ENCODE measurements around the gene PRELID2.

PRELID2 gene

DNA sequence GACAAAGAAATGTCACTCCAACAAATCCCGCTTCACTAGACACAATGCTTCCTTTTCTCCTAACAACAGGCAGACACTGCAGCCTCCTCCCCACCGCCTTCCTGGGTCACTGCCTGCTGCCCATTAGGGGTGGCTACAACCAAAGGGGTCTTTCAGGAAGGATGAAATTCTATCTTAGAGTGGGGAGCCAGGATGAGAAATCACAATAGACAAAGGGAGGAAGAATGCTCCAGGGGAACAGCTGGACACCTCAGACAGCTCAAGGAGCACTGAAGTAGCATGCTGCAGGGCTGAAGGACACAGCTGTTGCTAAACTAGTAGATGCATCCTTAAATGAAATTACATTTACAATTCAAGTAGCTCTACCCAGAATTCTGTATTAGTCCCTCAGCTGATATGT is 54.2 kb downstream of the PRELID2 start:
- Histone ChIP-seq H3K9me3 (no peaks in the 10 kb centered on the region), H3K4me3 (no peak overlapping the region), H3K4me1 (peaks cover 0 to 13% (median 0%) of the 10 kb centered on the region in 4 donors), H3K36me3 (peaks cover 6 to 14% (median 11%) of the 10 kb centered on the region in 3 donors), H3K27me3 (no peaks in the 10 kb centered on the region), H3K27ac (no peak overlapping the region)
- no peak for DNase-seq
- intact Hi-C loops (cut with DNase I; ENCODE audit: low total_unique reads): no loop called here
- TF ChIP-seq, protein P1, sequence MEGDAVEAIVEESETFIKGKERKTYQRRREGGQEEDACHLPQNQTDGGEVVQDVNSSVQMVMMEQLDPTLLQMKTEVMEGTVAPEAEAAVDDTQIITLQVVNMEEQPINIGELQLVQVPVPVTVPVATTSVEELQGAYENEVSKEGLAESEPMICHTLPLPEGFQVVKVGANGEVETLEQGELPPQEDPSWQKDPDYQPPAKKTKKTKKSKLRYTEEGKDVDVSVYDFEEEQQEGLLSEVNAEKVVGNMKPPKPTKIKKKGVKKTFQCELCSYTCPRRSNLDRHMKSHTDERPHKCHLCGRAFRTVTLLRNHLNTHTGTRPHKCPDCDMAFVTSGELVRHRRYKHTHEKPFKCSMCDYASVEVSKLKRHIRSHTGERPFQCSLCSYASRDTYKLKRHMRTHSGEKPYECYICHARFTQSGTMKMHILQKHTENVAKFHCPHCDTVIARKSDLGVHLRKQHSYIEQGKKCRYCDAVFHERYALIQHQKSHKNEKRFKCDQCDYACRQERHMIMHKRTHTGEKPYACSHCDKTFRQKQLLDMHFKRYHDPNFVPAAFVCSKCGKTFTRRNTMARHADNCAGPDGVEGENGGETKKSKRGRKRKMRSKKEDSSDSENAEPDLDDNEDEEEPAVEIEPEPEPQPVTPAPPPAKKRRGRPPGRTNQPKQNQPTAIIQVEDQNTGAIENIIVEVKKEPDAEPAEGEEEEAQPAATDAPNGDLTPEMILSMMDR (IDR thresholded peaks at IDR 0.05): no peak

DNA sequence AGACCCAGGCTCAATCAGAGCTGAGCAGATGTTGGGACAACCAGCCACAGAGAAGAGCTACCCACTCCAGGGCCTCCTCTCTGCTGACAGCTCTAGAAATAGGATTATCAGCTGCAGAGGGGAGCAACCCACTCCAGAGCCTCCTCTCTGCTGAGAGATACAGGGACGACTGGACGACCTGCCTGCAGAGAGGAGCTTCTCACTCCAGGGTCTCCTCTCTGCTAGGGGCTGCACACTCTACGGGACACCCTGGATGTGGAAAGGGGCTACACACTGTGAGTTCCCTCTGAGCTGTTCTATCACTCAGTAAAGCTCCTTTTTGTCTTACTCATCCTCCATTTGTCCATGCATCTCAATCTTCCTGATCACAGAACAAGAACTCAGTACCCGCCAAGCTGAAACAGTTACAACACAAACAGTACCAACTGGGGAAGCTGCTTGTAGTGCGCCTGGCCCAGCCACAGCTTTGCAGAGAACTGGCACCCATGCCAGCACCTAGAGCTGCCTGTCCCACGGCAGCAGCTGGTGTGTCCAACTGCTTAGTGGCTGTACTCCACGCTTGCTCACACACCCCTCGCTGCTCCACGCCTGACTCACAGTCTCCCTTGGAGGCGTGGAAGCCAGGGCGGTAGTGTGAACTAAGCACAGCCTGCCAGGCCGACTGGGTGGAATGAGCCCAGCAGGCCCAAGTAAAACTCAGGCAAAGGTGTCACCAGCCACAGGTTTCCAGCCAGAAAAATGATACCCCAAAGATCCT is 56.8 kb downstream of the PRELID2 start:
- no peaks in the 10 kb centered on the region for H3K27me3 ChIP-seq
- peak; percentile 19 to 83 for DNase-seq
- TF ChIP-seq, protein P1 (IDR thresholded peaks at IDR 0.05): no peak
- intact Hi-C loops (cut with DNase I; ENCODE audit: low total_unique reads): no loop called here
- peaks cover 6 to 15% (median 14%) of the 10 kb centered on the region in 3 donors for H3K36me3 ChIP-seq
- H3K27ac ChIP-seq: peak overlapping the region in 1 of 2 donors; percentile 10
- peaks cover 0 to 23% (median 0%) of the 10 kb centered on the region in 4 donors for H3K4me1 ChIP-seq
- H3K4me3 ChIP-seq: no peak overlapping the region
- no peaks in the 10 kb centered on the region for H3K9me3 ChIP-seq

DNA sequence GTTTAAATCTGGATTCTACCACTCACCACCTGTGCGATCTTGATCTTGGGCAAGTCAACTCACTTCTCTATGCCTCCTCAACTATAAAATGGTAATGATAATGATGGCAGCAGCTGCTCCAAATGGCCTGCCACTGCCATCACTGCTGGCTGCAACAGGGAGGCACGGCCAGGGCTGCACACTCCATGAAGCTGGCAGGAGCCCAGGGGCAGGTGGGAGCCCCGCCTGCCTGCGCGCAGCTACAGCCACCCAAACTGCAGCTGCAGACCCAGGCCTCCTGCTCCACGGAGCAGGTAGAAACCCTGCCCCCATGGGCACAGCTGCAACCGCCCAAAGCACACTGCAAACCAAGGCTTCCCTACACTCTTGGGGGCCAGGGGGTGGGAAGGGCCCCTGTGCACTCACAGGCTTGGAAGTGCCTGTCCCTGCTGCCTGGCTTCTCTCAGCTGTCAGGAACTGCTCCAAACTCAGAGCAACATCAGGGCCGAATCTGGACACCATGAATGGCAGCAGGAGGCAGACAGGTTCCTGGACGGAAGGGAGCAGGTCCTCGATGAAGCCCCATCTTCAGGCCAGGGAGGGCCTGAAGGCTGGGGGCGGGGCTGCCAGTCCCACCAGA is 57.6 kb downstream of the PRELID2 start:
- TF ChIP-seq, protein P1 (IDR thresholded peaks at IDR 0.05): no peak
- no peak for DNase-seq
- Histone ChIP-seq H3K27ac (no peak overlapping the region), H3K4me3 (no peak overlapping the region), H3K9me3 (no peaks in the 10 kb centered on the region), H3K36me3 (peaks cover 0 to 14% (median 9%) of the 10 kb centered on the region in 3 donors), H3K27me3 (no peaks in the 10 kb centered on the region), H3K4me1 (peaks cover 0 to 23% (median 0%) of the 10 kb centered on the region in 4 donors)
- intact Hi-C loops (cut with DNase I; ENCODE audit: low total_unique reads): no loop called here

DNA sequence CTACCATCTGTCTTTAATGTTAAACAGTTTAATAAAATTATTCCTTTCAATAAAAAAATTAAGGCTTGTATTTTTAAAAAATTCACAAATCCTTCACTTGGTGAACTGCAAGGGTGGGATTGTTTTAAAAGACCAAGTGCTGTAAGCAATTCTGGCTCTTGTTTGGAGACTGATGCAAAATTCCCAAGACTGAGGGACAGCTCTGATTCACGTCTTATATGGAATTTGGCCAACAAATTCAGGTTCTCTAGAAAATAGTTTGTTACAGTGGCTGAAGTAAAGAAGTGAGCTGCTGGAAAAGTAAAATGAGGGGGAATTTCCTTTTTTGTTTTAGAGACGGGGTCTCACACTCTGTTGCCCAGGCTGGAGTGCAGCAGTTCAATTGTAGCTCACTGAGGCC is 58.3 kb downstream of the PRELID2 start:
- no peak overlapping the region for H3K4me3 ChIP-seq
- TF ChIP-seq, protein P1 (IDR thresholded peaks at IDR 0.05): no peak
- peak overlapping the region in 1 of 2 donors; percentile 33 for H3K27ac ChIP-seq
- DNase-seq: no peak
- intact Hi-C loops (cut with DNase I; ENCODE audit: low total_unique reads): no loop called here
- H3K9me3 ChIP-seq: no peaks in the 10 kb centered on the region
- H3K4me1 ChIP-seq: peaks cover 0 to 23% (median 0%) of the 10 kb centered on the region in 4 donors
- H3K36me3 ChIP-seq: peaks cover 0 to 14% (median 6%) of the 10 kb centered on the region in 3 donors
- H3K27me3 ChIP-seq: no peaks in the 10 kb centered on the region

DNA sequence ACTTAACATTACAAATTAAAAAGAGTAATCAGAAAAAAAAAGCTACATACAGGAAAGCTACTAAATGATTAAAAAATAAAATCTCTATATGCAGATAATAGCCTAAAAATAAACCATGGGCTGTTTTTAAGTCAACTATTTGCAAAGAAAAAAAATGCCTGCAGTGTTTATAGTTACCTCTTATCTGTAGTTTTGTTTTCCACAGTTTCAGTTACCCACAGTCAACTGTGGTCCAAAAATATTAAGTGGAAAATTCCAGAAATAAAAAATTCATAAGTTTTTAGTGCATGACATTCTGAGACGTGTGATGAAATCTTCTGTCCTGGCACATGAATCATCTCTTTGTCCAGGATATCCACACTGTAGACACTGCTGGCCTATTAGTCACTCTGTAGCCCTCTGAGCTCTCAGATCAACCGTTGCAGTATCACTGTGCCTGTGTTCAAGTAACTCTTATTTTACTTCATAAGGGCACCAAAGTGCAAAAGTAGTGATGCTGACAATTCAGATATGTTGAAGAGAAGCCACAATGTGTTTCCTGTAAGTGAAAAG is 59.2 kb downstream of the PRELID2 start:
- no peaks in the 10 kb centered on the region for H3K9me3 ChIP-seq
- H3K36me3 ChIP-seq: peaks cover 0 to 14% (median 5%) of the 10 kb centered on the region in 3 donors
- peak in 1 of 2 donors; percentile 59 for DNase-seq
- no peak overlapping the region for H3K4me3 ChIP-seq
- intact Hi-C loops (cut with DNase I; ENCODE audit: low total_unique reads): no loop called here
- TF ChIP-seq, protein P1 (IDR thresholded peaks at IDR 0.05): no peak
- no peaks in the 10 kb centered on the region for H3K27me3 ChIP-seq
- peak overlapping the region; percentile 33 to 54 for H3K27ac ChIP-seq
- H3K4me1 ChIP-seq: peaks cover 0 to 23% (median 0%) of the 10 kb centered on the region in 4 donors
